ENCODE results near the gene MAP7.

GRCh38 chr6:136594671-136595070, 44.4 kb upstream of the MAP7 start:
- TF ChIP-seq CTCF (IDR thresholded peaks at IDR 0.05) (no peak), POLR2A (IDR thresholded peaks at IDR 0.05) (no peak)

Measured in esophagus squamous epithelium (tissue), 4 donors.